Smooth muscle cell (in vitro differentiated cells): ENCODE measurements around the gene TDRD7. TPM values are rescaled to one million over a fixed set of nuclear protein-coding genes. Genes with fewer than 3 reads are reported as not detected.

Experiments used
- DNase-seq: peaks from one replicate; lab custom pipeline; 2025; ENCODE audit not compliant: unreplicated experiment; lab: John Stamatoyannopoulos, UW
- H2AFZ ChIP-seq: fragments of 200-600 bp; sonication (generic); 2 replicates; pipeline ENCODE4 v1.6.0; 2016; ENCODE audit warnings: antibody characterized with exemption, low read depth, mild to moderate bottlenecking
- H3F3A ChIP-seq: fragments of 200-600 bp; sonication (generic); 2 replicates; pipeline ENCODE4 v1.6.0; 2017; ENCODE audit warnings: antibody characterized with exemption, low read depth
- H3K27ac ChIP-seq: fragments of 200-600 bp; sonication (generic); 2 replicates; pipeline ENCODE4 v1.5.1; 2016; ENCODE audit warnings: low read depth, mild to moderate bottlenecking
- H3K27me3 ChIP-seq: fragments of 200-600 bp; sonication (generic); 2 replicates; pipeline ENCODE4 v1.6.1; 2016; ENCODE audit warnings: low read depth, mild to moderate bottlenecking
- H3K36me3 ChIP-seq: fragments of 200-600 bp; sonication (generic); 2 replicates; pipeline ENCODE4 v1.5.1; 2016; ENCODE audit warnings: low read depth
- H3K4me1 ChIP-seq: fragments of 200-600 bp; sonication (generic); 2 replicates; pipeline ENCODE4 v1.5.1; 2016; ENCODE audit warnings: low read depth
- H3K4me2 ChIP-seq: fragments of 200-600 bp; sonication (generic); 2 replicates; pipeline ENCODE4 v1.6.0; 2016; ENCODE audit warnings: mild to moderate bottlenecking
- H3K4me3 ChIP-seq: fragments of 200-600 bp; sonication (generic); 2 replicates; pipeline ENCODE4 v1.5.1; 2016; ENCODE audit warnings: mild to moderate bottlenecking
- H3K79me2 ChIP-seq: fragments of 200-600 bp; sonication (generic); 2 replicates; pipeline ENCODE4 v1.6.0; 2016; ENCODE audit warnings: low read depth, mild to moderate bottlenecking
- H3K9ac ChIP-seq: fragments of 200-600 bp; sonication (generic); 2 replicates; pipeline ENCODE4 v1.6.0; 2016; ENCODE audit warnings: low read depth
- H3K9me3 ChIP-seq: fragments of 200-600 bp; sonication (generic); replicated peaks from 2 replicates; pipeline ENCODE4 v1.5.1; 2016; ENCODE audit warnings: low read depth
- H4K20me1 ChIP-seq: fragments of 200-600 bp; sonication (generic); 2 replicates; pipeline ENCODE4 v1.6.0; 2016; ENCODE audit warnings: low read depth
- WGBS: methylation state at CpG from one replicate; pipeline ENCODE4 v1.1.7; 2016; ENCODE audit warnings: low lambda C conversion rate; 5-methylcytosine and 5-hydroxymethylcytosine counted together
- polyA plus RNA-seq: library from polyadenylated mRNA; unstranded; fragments of >200 nt; fragmentation: Nextera tagmentation; extraction: Ambion mirVana; gene quantifications from 2 replicates; pipeline ENCODE4 v1.2.1, GENCODE V29; 2016
- total RNA-seq: library from RNA; depleted of rRNA; stranded (reverse); fragments of >200 nt; gene quantifications from 2 replicates; pipeline ENCODE4 v1.2.3, GENCODE V29; 2014
- TF ChIP-seq, protein P1 (sequence below): fragments of 200-600 bp; sonication (generic); IDR thresholded peaks from 2 replicates; pipeline ENCODE4 v1.5.1; 2017; ENCODE audit warnings: borderline replicate concordance, mild to moderate bottlenecking, antibody characterized with exemption; ENCODE audit not compliant: insufficient read depth, poor library complexity, severe bottlenecking

The TDRD7 gene
- total and polyA plus RNA-seq, 2 experiments from 2014 or later, result 1.5 to 3.4 TPM

- Histone ChIP-seq H3F3A (no peaks in the 10 kb centered on the region), H3K4me1 (peaks cover 11% of the 10 kb centered on the region), H4K20me1 (no peaks in the 10 kb centered on the region), H3K36me3 (no peaks in the 10 kb centered on the region), H3K9me3 (no peaks in the 10 kb centered on the region), H3K4me3 (peak overlapping the region; percentile 59), H3K27ac (no peak overlapping the region), H3K9ac (no peak overlapping the region), H3K4me2 (peak overlapping the region; percentile 94), H2AFZ (no peak overlapping the region), H3K79me2 (no peaks in the 10 kb centered on the region), H3K27me3 (peaks cover 84% of the 10 kb centered on the region)
- DNase-seq, result no peak
- 5% methylated on average over 45 of the region's 49 CpGs for WGBS
- TF ChIP-seq, protein P1, sequence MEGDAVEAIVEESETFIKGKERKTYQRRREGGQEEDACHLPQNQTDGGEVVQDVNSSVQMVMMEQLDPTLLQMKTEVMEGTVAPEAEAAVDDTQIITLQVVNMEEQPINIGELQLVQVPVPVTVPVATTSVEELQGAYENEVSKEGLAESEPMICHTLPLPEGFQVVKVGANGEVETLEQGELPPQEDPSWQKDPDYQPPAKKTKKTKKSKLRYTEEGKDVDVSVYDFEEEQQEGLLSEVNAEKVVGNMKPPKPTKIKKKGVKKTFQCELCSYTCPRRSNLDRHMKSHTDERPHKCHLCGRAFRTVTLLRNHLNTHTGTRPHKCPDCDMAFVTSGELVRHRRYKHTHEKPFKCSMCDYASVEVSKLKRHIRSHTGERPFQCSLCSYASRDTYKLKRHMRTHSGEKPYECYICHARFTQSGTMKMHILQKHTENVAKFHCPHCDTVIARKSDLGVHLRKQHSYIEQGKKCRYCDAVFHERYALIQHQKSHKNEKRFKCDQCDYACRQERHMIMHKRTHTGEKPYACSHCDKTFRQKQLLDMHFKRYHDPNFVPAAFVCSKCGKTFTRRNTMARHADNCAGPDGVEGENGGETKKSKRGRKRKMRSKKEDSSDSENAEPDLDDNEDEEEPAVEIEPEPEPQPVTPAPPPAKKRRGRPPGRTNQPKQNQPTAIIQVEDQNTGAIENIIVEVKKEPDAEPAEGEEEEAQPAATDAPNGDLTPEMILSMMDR, result no peak
These were observed 90.5 kb downstream of the TDRD7 start for GRCh38 chr9:97502222-97502983.

DNA sequence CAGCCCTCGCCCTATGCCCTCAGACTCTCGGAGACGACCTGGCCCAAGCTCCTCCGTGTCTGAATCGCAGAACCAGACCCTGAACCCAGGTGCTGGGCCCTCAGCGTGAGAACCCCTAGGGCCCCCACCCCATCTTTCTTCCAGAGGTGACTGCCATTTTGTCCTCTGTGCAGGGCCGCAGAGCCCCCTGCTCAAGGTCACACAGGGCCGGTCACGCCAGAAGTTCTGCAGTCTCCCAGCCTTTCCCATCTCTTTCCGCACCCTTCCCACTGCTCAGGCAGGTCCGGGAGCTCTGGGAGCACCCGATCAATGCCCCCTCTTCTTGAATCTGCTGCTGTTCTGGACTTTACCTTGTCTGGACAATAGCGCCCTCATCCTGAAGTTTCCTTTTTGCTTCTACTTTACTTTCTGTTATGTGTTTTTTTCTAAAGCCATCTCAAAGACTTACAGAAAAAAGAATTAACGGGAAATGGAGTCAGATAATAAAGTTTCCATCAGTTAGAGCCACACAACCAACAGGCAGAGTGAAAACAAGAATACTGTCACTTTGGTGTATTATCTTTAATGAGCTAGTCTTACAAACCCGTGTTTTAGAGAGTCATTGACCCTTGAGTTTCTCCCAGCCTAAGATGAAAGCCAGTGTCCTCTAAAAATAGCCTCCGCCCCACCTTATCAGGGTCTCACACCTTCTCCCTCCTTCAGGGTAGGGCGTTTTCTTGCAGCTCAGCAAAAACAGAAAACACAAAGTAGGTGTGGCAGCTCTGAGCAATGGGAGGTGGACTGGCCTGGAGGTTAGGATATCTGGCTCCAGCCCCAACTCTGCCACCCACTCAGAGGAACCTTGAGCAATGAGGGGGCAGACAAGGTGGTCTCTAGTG is 91.3 kb downstream of the TDRD7 start:
- Histone ChIP-seq H2AFZ (no peak overlapping the region), H3K4me2 (no peak overlapping the region), H3K9me3 (no peaks in the 10 kb centered on the region), H3K27me3 (peaks cover 87% of the 10 kb centered on the region), H3F3A (no peaks in the 10 kb centered on the region), H4K20me1 (no peaks in the 10 kb centered on the region), H3K4me3 (no peak overlapping the region), H3K27ac (no peak overlapping the region), H3K79me2 (no peaks in the 10 kb centered on the region), H3K4me1 (peaks cover 11% of the 10 kb centered on the region), H3K36me3 (no peaks in the 10 kb centered on the region), H3K9ac (no peak overlapping the region)
- TF ChIP-seq, protein P1, result no peak
- DNase-seq, result no peak
- WGBS, result 29% methylated on average over 17 of the region's 17 CpGs

DNA sequence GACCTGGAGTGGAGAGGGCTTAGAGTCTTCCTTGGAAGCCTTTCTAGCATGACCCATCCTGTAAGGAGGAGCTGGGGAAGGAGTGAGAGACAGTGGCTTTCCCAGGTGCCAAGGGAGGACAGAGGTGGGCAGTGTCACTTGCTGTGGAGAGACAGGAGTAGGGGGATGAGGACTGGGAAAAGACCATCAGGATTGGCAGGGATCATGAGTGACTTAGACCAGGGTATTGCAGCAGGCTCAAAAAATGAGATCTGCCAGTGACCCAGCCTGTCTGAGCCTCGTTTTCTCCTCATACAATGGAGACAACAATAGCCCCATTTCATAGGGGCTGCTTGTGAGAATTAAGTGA is 91.9 kb downstream of the TDRD7 start:
- Histone ChIP-seq H3K9me3 (no peaks in the 10 kb centered on the region), H3K27ac (no peak overlapping the region), H2AFZ (no peak overlapping the region), H3K79me2 (no peaks in the 10 kb centered on the region), H3K4me1 (peaks cover 11% of the 10 kb centered on the region), H3K4me3 (no peak overlapping the region), H3K36me3 (no peaks in the 10 kb centered on the region), H3K27me3 (peaks cover 89% of the 10 kb centered on the region), H3F3A (no peaks in the 10 kb centered on the region), H4K20me1 (no peaks in the 10 kb centered on the region), H3K4me2 (no peak overlapping the region), H3K9ac (no peak overlapping the region)
- WGBS, result 65% methylated on average over 1 of the region's 1 CpG
- TF ChIP-seq, protein P1, result no peak
- no peak for DNase-seq
